Islet precursor cell (in vitro differentiated cells): Measurements from ENCODE around the gene SNX8.
A peak's percentile ranks its signal among the peaks of the same experiment; 100 is the strongest.
"Not testable (repeated sequence)": the region's sequence is repeated elsewhere in the genome, so short reads cannot be mapped to it uniquely, and the experiment has no call there.

Experiments used
- DNase-seq: peaks from one replicate; pipeline ENCODE4 v3.0.0-alpha.2; 2018

SNX8 gene

GRCh38 chr7:2314209-2314955 is at the start of gene SNX8:
Gene SNX8 (minus strand): TSS chr7:2314441. CDS start chr7:2314421, 20 bp downstream.
- DNase-seq = peak; percentile 96

- no peak for DNase-seq
These were observed 48.3 kb upstream of the SNX8 start for GRCh38 chr7:2362385-2363088.

GRCh38 chr7:2360796-2361195 is 46.6 kb upstream of the SNX8 start:
- no peak for DNase-seq

- no peak for DNase-seq
These were observed 45.4 kb upstream of the SNX8 start for GRCh38 chr7:2359610-2360009.

- DNase-seq = no peak
These were observed 44.8 kb upstream of the SNX8 start for GRCh38 chr7:2358968-2359527.

- no peak for DNase-seq
These were observed 43.3 kb upstream of the SNX8 start for GRCh38 chr7:2357571-2357970.

- DNase-seq = no peak
These were observed 42.9 kb upstream of the SNX8 start for GRCh38 chr7:2357165-2357564.

- DNase-seq = no peak
These were observed 41.4 kb upstream of the SNX8 start for GRCh38 chr7:2355705-2356008.

- DNase-seq = no peak
These were observed 40.9 kb upstream of the SNX8 start for GRCh38 chr7:2354939-2355704.

- peak; percentile 89 for DNase-seq
These were observed 40.1 kb upstream of the SNX8 start, which contains the start of gene EIF3B for GRCh38 chr7:2354186-2354938. Gene EIF3B (plus strand): TSS chr7:2354827. CDS start chr7:2354922, 95 bp downstream.

- DNase-seq = peak; percentile 93
These were observed 39.6 kb upstream of the SNX8 start for GRCh38 chr7:2353936-2354185.

- DNase-seq = no peak
These were observed 39.1 kb upstream of the SNX8 start for GRCh38 chr7:2353113-2353935.

GRCh38 chr7:2350861-2351260 is 36.6 kb upstream of the SNX8 start:
- no peak for DNase-seq

- DNase-seq = no peak
These were observed 35.8 kb upstream of the SNX8 start for GRCh38 chr7:2350055-2350454.

GRCh38 chr7:2347351-2348063 is 33.3 kb upstream of the SNX8 start:
- DNase-seq = not testable (repeated sequence)

GRCh38 chr7:2336626-2337299 is 22.5 kb upstream of the SNX8 start:
- DNase-seq = no peak

GRCh38 chr7:2332606-2333231 is 18.5 kb upstream of the SNX8 start:
- not testable (repeated sequence) for DNase-seq

GRCh38 chr7:2331707-2332106 is 17.5 kb upstream of the SNX8 start:
- no peak for DNase-seq

- DNase-seq = no peak
These were observed 16.3 kb upstream of the SNX8 start for GRCh38 chr7:2330493-2330892.

GRCh38 chr7:2326951-2327350 is 12.7 kb upstream of the SNX8 start:
- no peak for DNase-seq
